ENCODE measurements around the gene ERI2. TPM values are rescaled to one million over a fixed set of nuclear protein-coding genes. Genes with fewer than 3 reads are reported as not detected.

The ERI2 gene
- total RNA-seq, 2 donors from 2014 or later = 18.7 TPM

- no peak overlapping the region for H3K27ac ChIP-seq (ENCODE audit: low read depth, low read length)
- no peaks in the 10 kb centered on the region for H3K9me3 Mint-ChIP-seq
- no CpG with 5 or more reads among the region's 1 CpG for WGBS, 2 experiments (ENCODE audit: insufficient coverage in 1 of 2, insufficient read length in 1 of 2)
Observed at GRCh38 chr16:20801278-20801677, 5.0 kb downstream of the ERI2 start.

GRCh38 chr16:20799599-20799998 is 6.7 kb downstream of the ERI2 start:
- Mint-ChIP-seq H3K27ac (no peak overlapping the region), H3K4me1 (no peaks in the 10 kb centered on the region), H3K36me3 (ENCODE audit: low read depth) (peaks cover 9% of the 10 kb centered on the region), H3K9me3 (no peaks in the 10 kb centered on the region), H3K4me3 (no peak overlapping the region), H3K27me3 (ENCODE audit: insufficient read depth) (no peaks in the 10 kb centered on the region)
- no peak for DNase-seq
- H3K27ac ChIP-seq (ENCODE audit: low read depth, low read length) = no peak overlapping the region
- no peaks in the 10 kb centered on the region for H3K4me1 ChIP-seq (ENCODE audit: control insufficient read depth, insufficient read depth, low read length)
- WGBS, 2 experiments (ENCODE audit: insufficient coverage in 1 of 2, insufficient read length in 1 of 2) = 85 to 100% methylated on average over 1 of the region's 2 CpGs
- no peak overlapping the region for H3K4me3 ChIP-seq (ENCODE audit: low read length)
- no peaks in the 10 kb centered on the region for H3K9me3 ChIP-seq (ENCODE audit: control insufficient read depth, low read length)
- H3K36me3 ChIP-seq (ENCODE audit: control insufficient read depth, insufficient read depth, low read length) = peaks cover 23% of the 10 kb centered on the region
- no peak overlapping the region for H3K9ac ChIP-seq (ENCODE audit: extremely low read depth, low read length, poor library complexity, severe bottlenecking)
- H3K27me3 ChIP-seq (ENCODE audit: control insufficient read depth, insufficient read depth, low read length, poor library complexity, severe bottlenecking) = no peaks in the 10 kb centered on the region
- peak; percentile 72 for TF ChIP-seq CTCF (conservative IDR thresholded peaks at IDR 0.05)

More at GRCh38 chr16:20801278-20801677, 5.0 kb downstream of the ERI2 start:
- peaks cover 5% of the 10 kb centered on the region for H3K4me1 Mint-ChIP-seq
- H3K4me3 Mint-ChIP-seq = no peak overlapping the region
- no peak for TF ChIP-seq CTCF (conservative IDR thresholded peaks at IDR 0.05)
- H3K9ac ChIP-seq (ENCODE audit: extremely low read depth, low read length, poor library complexity, severe bottlenecking) = no peak overlapping the region
- no peaks in the 10 kb centered on the region for H3K9me3 ChIP-seq (ENCODE audit: control insufficient read depth, low read length)
- H3K36me3 Mint-ChIP-seq (ENCODE audit: low read depth) = peaks cover 9% of the 10 kb centered on the region
- no peaks in the 10 kb centered on the region for H3K4me1 ChIP-seq (ENCODE audit: control insufficient read depth, insufficient read depth, low read length)
- peaks cover 23% of the 10 kb centered on the region for H3K36me3 ChIP-seq (ENCODE audit: control insufficient read depth, insufficient read depth, low read length)
- H3K4me3 ChIP-seq (ENCODE audit: low read length) = no peak overlapping the region
- H3K27me3 ChIP-seq (ENCODE audit: control insufficient read depth, insufficient read depth, low read length, poor library complexity, severe bottlenecking) = no peaks in the 10 kb centered on the region
- H3K27ac Mint-ChIP-seq = no peak overlapping the region
- no peak for DNase-seq
- H3K27me3 Mint-ChIP-seq (ENCODE audit: insufficient read depth) = no peaks in the 10 kb centered on the region

DNA sequence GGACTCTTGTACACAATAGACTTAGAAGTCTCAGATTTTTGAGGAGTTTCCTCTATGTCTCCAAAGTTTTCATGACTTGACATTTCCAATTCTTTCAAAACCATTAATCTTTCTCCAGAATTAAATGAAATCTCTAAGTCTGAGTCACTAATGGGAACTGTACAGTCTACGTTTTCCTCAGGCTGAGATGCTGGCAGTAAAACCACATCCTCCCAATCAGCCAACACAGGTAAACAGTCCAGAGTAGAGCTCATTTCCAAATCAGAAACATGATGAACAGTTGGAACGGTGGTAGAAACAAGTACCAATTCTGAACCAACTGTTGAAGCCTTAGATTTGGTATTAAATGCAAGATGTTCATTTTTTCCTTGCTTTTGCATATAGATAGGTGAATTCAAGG is 7.9 kb downstream of the ERI2 start:
- 89 to 100% methylated on average over 1 to 2 of the region's 2 CpGs for WGBS, 2 experiments (ENCODE audit: insufficient coverage in 1 of 2, insufficient read length in 1 of 2)
- Mint-ChIP-seq H3K27me3 (ENCODE audit: insufficient read depth) (no peaks in the 10 kb centered on the region), H3K4me3 (no peak overlapping the region), H3K27ac (no peak overlapping the region), H3K36me3 (ENCODE audit: low read depth) (peaks cover 9% of the 10 kb centered on the region), H3K4me1 (no peaks in the 10 kb centered on the region), H3K9me3 (no peaks in the 10 kb centered on the region)
- no peak for DNase-seq
- H3K4me1 ChIP-seq (ENCODE audit: control insufficient read depth, insufficient read depth, low read length) = no peaks in the 10 kb centered on the region
- no peaks in the 10 kb centered on the region for H3K27me3 ChIP-seq (ENCODE audit: control insufficient read depth, insufficient read depth, low read length, poor library complexity, severe bottlenecking)
- H3K36me3 ChIP-seq (ENCODE audit: control insufficient read depth, insufficient read depth, low read length) = peaks cover 23% of the 10 kb centered on the region
- no peaks in the 10 kb centered on the region for H3K9me3 ChIP-seq (ENCODE audit: control insufficient read depth, low read length)
- H3K9ac ChIP-seq (ENCODE audit: extremely low read depth, low read length, poor library complexity, severe bottlenecking) = no peak overlapping the region
- H3K27ac ChIP-seq (ENCODE audit: low read depth, low read length) = no peak overlapping the region
- H3K4me3 ChIP-seq (ENCODE audit: low read length) = no peak overlapping the region
- no peak for TF ChIP-seq CTCF (conservative IDR thresholded peaks at IDR 0.05)

Measured in endodermal cell (in vitro differentiated cells).